SIG-M5 treated with dmso at 0.1 percent for 504 hours (cell line): Measurements from ENCODE around the gene FRMD8.

ENCODE experiments used
- DNase-seq: peaks from one replicate; lab custom pipeline; 2025; ENCODE audit not compliant: unreplicated experiment; lab: John Stamatoyannopoulos, UW

FRMD8 gene

DNA sequence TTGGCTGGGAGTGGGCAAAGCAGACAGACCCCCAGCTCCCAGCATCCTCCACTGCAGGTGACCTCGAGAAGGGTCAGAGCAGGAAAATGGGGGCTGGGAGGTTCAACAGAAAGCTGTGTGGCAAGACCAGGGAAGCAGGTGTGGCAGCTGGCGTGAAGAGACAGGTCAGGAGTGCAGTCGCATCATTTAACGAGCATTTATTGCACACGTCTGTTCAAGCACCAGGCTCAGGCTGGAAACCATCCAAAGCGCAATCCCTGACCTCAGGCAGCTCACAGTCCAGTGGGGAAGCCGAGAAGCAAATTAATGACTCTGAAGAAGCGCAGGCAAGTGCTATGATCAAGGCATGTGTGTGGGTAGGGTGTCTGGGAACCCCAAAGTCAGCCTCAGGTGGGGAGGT lies 11.4 kb upstream of the FRMD8 start:
- DNase-seq = no peak

DNA sequence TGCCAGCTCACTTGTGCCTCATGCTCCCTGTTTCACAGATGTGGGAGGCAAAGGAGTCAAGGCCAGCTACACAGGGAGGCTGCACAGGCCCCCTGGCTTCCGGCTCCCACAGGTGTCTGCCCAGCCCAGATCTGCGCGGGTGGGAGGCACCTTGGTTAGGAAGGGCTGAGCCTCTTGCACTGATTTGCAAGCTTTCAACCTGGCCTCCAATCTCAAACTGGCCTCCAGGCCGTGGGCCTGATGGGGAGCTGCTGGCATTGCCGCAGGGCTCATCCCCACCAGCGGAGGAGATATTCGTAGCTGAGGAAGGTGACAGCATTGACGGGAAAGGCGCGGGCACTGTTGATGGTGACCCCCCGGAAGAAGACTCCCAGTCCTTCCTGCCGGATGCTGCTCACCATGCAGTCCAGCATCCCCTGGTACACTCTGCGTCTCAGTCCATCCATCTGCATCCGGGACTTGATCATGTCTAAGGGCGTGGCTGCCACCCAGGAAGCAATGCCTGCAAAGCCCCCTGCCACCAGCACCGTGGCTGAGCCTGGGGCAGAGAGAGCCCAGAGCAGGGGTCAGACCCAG lies 10.2 kb upstream of the FRMD8 start:
- no peak for DNase-seq

DNA sequence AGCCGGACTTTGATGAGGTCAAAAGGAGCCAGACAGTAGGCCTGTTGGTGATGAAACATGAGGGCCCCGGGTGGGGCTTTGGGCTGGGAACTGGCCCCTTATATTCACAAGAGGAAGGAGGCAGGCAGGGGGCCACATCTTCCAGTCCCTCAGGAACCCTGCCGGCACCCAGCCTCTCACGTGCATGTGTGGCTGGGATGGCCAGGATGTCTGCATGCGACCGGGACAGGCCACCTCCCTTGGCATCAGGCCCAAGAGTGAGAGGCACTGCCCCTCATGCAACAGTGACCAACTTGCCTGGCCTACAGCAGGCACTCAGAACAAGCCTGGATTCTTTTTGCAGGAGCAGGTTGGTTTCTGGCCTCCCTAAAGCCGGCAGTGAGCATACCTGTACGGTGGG lies 9.4 kb upstream of the FRMD8 start:
- no peak for DNase-seq

DNA sequence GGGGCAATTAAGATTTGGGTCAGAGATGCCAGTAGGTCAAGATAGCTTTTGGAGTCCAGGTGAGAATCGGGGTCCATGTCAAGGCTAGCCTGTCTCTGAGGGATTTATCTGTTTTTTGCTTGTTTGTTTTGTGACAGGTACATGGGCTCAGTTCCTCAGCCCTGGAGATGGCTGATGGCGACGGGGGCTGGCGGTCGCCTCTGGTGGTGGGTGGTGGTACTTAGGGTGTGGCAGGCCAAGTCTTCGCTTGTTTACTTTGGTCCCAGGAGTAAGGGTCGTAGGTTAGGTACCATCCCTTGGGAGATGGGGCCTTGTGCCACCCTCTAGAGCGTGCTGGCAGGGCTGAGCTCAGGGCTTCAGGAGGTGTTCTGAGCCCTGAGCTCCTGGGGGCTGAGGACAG lies 8.7 kb upstream of the FRMD8 start:
- no peak for DNase-seq

DNA sequence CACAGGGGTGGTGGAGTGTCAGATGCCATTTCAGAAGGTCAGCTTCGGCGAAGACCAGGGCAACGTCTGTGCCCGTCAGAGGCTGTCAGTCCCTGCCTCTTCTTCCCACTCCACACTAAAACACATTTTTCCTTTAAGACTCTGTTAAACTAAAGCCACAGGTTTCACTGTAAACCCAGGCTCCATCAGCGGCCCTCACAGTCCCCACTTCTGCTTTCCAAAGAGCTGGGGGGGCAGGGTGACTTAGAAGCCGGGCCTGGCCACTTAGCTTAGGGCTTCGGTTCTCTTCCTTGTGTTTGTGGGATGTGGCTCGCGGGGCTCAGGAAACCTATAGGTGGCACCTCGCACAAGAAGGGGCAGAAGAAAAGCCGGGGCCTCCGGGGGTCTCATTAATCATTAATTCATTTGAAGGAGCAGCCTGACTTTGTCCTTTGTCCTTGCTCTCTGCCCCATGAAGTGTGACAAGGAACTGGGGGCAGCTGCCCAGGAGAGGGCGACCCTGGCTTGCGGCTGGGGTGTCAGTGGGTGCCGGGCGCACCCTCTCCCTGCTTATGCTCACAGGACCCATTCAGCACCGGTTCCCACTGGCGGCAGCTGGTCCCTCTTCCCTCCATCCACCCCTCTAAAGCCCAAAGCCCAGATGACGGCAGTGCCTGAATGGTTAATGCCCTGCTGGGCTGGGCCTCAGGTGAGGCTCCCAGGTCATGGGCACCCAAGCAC lies 8.1 kb upstream of the FRMD8 start:
- peak; percentile 83 for DNase-seq

DNA sequence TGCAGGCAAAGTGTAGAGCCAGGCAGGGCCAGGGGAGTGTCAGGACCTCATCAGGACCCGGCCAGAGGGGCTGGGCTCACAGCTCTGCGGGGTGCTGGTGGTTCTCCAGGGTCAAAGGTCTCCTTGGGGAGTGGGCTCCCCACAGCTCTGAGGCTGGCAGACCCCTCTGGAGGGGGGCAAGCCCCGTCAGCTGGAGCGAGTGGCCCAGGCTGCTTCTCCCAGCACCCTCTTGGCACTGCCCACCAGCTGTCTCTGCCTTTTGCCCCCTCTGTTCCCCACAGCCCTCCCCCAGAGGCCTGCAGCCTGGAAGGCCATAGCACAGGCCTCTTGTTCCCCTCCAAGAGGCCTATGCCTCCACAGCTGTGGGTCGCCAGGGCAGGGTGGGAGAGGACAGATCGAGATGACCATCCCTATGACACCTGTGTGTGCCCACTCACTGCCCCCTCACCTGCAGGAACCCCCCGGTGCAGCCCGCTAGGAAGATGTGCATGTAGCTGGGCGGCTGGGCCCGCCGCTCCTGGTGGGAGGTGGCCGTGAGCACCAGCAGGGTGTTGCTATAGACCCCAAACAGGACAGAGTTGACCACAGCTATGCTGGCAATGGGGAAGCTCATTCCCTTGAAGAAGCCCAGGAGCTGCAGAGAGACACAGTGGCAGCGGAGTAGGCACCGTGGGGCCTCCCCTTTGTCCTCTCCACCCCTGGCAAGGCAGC lies 7.4 kb upstream of the FRMD8 start:
- no peak for DNase-seq

DNA sequence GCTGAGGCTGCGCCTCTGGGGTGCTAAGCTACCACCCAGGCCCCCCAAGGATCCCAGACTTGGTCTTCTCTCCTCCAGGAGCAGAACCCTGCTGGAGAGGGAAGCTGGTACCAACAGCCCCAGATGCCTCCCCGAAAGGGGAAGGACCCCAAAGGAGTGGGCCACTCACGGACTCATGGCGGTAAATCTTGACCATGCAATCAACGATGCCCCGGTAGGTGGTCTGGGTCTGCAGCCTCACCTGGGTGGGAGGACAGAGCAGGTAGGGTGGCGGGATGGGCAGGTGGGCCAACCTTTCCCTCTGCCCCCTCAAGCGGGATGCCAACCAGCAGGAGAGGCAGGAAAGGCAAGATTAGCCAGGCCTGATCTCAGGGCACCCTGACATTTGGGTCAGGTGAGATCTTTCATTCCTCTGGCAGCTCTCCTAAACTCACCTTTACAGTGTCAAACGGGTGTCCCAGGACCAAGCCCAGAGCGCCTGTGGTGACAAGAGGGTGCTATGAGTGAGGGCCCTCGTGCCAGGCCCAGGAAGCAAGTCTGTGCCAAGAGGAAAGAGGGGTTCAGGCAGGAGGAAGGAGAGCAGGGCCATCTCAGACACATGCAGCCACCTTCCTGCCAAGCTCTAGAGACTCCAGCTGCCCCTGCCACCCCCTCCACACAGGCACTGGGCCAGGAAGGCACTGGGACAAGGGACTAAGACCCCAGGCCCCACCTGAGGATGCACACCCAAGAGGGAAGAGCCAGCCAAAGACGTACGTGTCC lies 6.6 kb upstream of the FRMD8 start:
- no peak for DNase-seq

DNA sequence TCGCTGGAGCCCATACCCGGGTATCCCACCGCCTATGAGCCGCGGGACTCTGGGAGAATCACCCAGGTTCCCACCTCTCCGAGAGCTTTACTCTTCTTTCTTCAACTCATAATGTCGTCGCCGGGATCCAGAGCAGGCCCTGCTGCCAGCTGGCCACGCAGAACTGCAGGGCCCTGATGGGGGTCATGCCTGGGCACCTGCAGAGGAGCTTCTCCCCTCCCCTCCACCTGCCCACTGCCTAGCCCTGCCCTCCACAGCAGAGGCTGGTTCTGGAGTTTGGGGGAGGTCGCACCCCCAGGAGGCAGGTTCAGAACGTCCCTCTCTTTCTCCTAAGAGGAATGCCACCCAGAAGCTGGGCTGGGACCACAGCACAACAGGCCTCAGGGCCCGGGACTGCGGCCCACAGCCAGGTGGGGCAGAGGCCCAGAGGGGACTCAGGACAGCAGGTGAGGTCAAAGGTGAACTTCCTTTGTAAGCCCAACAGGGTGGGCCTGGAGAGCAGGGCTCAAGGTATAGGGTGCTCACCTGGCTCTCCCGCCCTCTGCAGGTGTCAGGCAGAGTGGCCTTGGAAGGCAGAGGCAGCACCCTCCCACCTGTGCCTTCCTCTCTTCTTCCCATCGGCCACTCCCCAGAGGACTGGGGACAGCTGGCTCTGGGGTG lies 5.8 kb upstream of the FRMD8 start:
- DNase-seq = no peak

DNA sequence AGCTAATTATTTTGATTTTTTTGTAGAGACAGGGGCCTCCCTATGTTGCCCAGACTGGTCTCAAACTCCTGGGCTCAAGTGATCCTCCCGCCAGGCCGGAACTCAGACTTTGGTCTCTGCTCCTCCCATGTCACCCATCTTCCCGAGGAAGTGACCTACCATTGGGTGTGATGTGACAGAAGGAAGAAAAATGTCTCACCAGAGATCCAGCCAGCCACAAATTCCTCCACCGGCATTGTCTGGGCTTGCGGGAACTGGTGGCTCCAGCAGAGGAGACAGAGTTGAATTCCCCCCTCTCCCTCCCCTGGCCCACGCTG lies 4.8 kb upstream of the FRMD8 start:
- DNase-seq = peak; percentile 16

DNA sequence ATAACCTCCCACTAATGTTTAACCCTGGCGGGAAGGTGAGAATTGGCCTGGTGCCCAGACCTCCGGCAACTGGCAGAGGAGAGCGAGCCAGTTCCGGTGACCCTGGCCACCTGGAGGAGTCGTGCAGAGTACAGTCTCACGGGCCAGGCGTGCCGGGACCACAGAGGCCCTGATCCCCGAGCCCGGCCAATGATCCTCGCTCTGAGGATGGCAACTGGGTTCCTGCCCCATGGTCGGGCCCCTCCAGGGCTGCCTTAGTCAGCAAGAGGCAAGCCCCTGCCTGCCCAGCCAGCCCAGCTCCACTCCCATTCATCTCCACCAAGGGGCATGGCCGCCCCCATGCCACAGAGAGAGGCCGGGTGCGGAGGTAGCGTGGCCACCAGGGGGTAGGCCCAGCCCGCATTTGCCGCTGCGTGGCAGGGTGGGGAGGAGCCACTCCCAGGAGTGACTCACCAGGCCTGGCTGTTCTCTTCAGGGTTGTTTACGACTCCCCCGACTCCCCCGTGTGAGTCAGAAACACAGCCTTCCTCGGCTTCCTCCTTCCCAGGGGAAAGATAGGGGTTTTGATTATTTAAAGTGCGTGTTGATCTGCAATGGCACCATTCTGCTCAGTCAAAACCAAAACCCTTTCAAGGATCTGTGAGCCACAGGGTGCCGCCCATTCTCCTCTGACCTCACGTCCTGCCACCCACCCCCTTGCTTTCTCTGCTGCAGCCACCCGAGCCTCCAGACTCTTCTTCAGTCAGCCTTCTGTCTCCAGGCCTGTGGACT lies 4.2 kb upstream of the FRMD8 start, which contains the start of gene SLC25A45:
Gene SLC25A45 (minus strand): TSS at position 614 of the 771 bp plus-strand sequence. CDS start 695 bp downstream, outside the sequence.
- DNase-seq = peak; percentile 87

DNA sequence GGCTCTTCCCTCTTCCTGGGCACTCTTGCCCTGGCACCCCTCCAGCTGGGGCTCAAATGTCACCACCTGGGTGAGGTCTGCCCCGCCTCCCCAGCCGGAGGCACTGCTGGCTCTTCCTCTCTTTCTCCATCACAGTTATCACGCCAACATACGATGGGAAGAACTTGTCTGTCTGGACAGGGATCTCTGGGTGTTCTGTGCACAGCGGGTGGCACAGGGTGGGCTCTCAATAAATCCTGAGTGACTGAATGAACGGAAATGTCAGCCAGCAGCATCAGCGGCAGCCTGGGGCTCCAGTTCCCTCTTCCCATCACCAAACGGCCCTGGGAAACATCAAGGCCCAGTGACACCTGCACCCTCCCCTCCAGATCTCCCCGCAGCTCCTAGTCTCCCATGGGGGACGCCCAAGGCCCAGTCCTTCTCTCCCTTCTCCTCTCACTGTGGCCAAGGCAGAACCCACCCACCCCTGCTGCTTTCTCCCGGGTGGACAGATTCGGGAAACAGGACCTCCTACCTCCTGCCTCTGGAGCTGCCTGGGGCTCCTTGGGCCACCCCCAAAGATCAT lies 3.6 kb upstream of the FRMD8 start:
- no peak for DNase-seq

DNA sequence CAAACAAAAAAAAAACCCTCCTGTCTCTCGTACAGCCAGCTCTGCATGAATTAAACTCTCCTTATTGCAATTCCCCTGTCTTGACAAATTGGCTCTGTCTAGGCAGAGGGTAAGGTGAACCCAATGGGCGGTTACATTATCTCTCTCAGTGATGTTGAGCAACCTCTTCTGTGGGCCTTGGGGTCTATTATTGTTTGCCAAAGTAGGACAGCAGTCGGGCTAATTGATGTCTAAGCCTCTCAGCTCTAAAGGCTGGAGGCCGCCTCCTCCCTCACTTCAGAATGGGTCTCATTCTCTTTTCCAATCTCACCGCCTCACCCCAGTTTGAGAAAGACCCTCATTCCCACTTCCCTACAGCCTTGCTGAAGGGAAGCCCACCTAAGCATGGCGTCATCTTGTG lies 2.7 kb upstream of the FRMD8 start:
- no peak for DNase-seq

DNA sequence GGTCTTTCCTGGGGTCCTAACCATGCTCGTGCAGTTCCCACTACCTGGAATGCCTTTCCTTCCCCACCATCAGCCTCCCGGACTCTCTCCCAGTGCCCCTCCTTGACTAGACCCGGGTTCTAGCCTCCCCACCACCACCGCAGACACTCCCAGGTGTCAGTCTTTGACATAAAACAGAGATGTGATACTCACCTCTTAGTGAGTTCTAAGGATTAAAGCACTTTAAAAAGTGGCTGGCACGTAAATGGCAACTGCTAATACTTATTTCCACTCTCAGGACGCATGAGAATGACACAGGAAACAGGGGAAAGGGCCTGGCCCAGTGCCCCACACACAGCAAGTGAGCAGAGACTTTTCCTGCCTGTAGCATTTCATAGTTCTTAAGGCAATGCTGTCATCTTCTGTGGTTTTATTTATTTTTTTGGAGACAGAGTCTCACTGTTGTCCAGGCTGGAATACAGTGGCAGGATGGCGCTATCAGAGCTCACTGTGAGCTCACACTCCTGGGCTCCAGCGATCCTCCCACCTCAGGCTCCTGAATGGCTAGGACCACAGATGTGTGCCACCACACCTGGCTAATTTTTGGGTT lies 2.0 kb upstream of the FRMD8 start:
- no peak for DNase-seq

DNA sequence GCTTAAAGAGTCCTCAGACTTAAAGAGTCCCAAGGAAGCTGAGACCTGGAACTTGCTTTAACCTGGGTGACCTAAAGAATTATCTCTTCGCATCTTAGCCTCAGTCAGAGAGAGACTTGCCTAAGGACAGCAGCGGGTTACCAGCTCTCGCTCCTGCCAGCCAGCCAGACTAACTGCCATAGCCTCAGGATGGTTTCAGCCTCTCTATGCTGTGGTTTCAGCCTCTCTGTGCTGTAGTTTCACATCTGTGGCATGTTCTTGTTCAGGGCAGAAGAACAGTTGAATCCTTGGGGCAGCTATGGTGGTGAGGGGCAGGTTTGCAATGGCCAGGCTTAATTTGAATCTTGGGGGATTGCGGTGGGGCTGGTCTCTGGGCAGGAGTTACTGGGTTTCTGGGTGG lies 2.3 kb downstream of the FRMD8 start:
- DNase-seq = no peak

DNA sequence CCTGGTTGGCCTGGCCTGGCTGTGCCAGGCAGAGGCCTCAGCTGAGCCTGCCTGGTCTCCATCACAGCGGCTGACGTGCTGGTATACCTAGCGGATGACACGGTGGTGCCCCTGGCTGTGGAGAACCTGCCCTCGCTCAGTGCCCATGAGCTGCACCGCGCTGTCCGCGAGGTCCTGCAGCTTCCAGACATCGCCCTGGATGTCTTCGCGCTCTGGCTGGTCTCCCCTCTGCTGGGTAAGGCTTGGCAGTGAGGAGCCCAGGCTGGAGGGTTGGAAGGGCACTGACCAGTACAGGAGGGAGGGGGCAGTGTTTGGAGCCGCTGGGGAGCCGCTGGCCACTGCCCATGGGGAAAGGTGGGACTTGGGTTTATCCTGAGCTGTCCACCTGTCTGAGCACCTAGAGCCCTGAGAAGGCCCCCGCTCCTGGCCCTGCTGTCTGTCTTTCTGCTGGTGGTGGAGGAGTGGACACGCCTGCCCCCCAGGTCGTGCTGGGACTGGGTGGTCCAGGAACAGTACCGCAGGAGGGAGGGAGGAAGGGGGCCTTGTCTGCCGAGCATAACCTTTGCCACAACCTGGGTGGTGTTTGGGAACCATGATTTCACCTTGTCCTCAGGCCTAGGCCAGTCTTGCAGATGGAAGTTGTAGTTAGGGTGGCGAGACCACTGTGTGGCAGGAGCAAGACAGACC lies 3.0 kb downstream of the FRMD8 start:
- no peak for DNase-seq

DNA sequence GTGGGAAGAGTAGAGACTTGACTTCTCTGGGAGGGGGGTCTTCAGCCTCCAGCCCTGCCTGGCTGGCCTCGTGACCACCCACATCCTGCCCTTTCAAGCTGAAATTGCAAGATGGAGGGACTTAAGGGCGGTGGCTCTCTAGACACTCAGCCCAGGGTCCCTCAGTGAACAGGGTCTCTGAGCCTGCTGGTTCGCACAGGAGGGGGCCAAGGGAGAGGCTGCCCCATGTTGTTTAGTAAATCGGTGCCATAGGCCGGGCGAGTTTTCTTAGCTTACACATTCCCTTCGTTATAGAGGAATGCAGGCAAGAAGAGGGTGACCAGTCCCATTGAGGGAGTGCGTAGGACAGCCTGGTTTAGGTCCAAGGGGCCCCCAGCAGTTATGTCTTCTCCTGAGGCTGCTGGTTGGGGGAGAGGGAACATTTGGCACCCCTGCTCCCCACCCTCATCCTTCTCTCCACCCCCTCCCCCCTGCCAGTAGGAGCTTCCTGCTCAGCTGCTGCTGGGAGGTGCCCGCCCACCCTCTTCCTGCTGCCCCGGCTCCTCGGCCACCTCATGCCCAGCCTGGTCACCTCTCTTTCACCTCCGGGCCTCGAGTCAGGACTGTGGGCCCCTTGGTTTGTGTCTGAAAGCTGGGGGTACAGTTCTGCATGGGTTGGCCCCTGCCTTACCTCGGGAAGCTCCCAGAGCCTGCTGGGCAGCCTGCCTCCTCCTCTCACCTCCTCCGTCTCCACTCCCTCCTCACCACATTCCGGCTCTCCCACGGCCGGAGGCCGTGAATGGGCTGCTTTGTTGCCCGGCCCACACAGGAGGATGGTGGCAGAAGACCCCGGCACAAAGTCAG lies 3.9 kb downstream of the FRMD8 start:
- DNase-seq = no peak

DNA sequence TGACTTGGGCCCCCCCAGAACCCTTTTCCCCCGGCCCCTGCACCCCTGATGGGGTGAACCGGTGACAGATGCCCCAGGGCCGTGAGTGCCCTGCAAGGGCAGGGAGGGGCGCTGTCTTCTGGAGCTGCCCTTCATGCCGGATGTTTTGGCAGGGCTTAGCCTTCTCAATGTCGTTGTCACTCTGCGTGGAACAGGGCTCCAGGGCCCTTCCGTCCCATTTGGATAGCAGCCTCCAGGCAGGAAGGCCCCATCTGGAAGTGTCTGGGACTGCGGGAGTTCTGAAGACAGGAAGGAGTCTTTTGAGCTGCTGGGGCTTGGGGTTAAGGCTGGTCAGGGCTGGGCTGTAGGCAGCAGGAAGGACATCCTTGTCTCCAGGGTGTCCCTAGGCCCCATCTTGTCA lies 4.6 kb downstream of the FRMD8 start:
- no peak for DNase-seq

DNA sequence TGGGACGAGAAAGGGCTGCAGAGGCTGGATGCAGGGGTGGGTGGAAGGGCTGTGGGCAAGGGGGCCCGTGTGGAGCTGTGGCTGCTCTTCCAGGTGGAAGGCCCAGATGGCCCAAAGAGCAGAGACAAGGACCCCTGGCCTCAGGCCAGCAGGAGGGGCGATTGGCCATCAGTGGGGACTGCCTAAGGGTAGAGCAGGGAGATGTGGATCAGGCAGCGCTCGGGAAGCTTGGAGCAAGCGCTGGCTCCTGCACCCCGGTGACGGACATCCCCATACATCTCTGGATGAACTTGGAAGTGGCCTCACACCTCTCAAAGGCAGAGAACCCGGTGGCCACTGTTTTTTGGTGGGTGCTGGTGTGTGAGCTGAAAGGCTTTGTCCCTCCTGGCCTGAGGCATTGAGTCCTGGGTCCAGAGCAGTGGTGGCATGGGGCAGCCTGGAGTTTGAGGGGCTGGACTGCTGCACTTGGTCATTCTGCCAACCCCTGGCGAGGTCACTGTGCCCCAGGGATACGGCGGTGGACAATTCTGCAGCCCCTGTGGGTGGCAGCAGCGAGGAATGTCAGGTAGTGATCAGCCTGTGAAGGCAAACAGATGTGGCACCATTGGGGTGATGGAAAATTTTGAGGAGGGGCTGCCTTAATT lies 5.9 kb downstream of the FRMD8 start:
- DNase-seq = no peak
